ENCODE measurements around the gene SPINK7. TPM values are rescaled to one million over a fixed set of nuclear protein-coding genes. Genes with fewer than 3 reads are reported as not detected.
"Not testable (repeated sequence)": the region's sequence is repeated elsewhere in the genome, so short reads cannot be mapped to it uniquely, and the experiment has no call there.

The SPINK7 gene
- not detected for total RNA-seq

GRCh38 chr5:148312153-148312552 lies at the start of gene SPINK7:
Gene SPINK7 (plus strand): TSS chr5:148312423. CDS start chr5:148312484, 61 bp downstream.
- Mint-ChIP-seq H3K4me3 (no peak within 1 kb of the TSS), H3K27me3 (ENCODE audit: low read depth) (peaks cover 6% of the 10 kb centered on the region), H3K36me3 (ENCODE audit: insufficient read depth) (peaks cover 1% of the 10 kb centered on the region), H3K9me3 (peaks cover 13% of the 10 kb centered on the region), H3K4me1 (ENCODE audit: low read depth) (no peaks in the 10 kb centered on the region)
- ATAC-seq = no peak
- no peak for DNase-seq

GRCh38 chr5:148267962-148268361 lies 44.3 kb upstream of the SPINK7 start:
- peaks cover 4% of the 10 kb centered on the region for H3K27me3 Mint-ChIP-seq (ENCODE audit: low read depth)
- H3K4me3 Mint-ChIP-seq = no peak overlapping the region
- no peaks in the 10 kb centered on the region for H3K36me3 Mint-ChIP-seq (ENCODE audit: insufficient read depth)
- DNase-seq (no peak), ATAC-seq (no peak)
- H3K4me1 Mint-ChIP-seq (ENCODE audit: low read depth) = no peaks in the 10 kb centered on the region
- no peaks in the 10 kb centered on the region for H3K9me3 Mint-ChIP-seq

GRCh38 chr5:148268566-148268965 lies 43.7 kb upstream of the SPINK7 start, which contains the start of gene SPINK13:
Gene SPINK13 (plus strand): TSS chr5:148268794. CDS start chr5:148270073, 1,279 bp downstream.
- H3K4me3 Mint-ChIP-seq = no peak within 1 kb of the TSS
- peaks cover 4% of the 10 kb centered on the region for H3K27me3 Mint-ChIP-seq (ENCODE audit: low read depth)
- no peak for DNase-seq
- no peak for ATAC-seq
- H3K36me3 Mint-ChIP-seq (ENCODE audit: insufficient read depth) = no peaks in the 10 kb centered on the region
- no peaks in the 10 kb centered on the region for H3K9me3 Mint-ChIP-seq
- H3K4me1 Mint-ChIP-seq (ENCODE audit: low read depth) = no peaks in the 10 kb centered on the region

- H3K4me1 Mint-ChIP-seq (ENCODE audit: low read depth); ATAC-seq; H3K36me3 Mint-ChIP-seq (ENCODE audit: insufficient read depth); H3K4me3 Mint-ChIP-seq; H3K27me3 Mint-ChIP-seq (ENCODE audit: low read depth); DNase-seq: not testable (repeated sequence)
- peaks cover 23% of the 10 kb centered on the region for H3K9me3 Mint-ChIP-seq
Measured at GRCh38 chr5:148275129-148275528, 37.1 kb upstream of the SPINK7 start.

- H3K4me1 Mint-ChIP-seq (ENCODE audit: low read depth); H3K36me3 Mint-ChIP-seq (ENCODE audit: insufficient read depth); H3K27me3 Mint-ChIP-seq (ENCODE audit: low read depth); ATAC-seq; H3K4me3 Mint-ChIP-seq; DNase-seq: not testable (repeated sequence)
- H3K9me3 Mint-ChIP-seq = peaks cover 23% of the 10 kb centered on the region
Measured at GRCh38 chr5:148280893-148281292, 31.3 kb upstream of the SPINK7 start.

- H3K4me1 Mint-ChIP-seq (ENCODE audit: low read depth); H3K4me3 Mint-ChIP-seq; DNase-seq; H3K36me3 Mint-ChIP-seq (ENCODE audit: insufficient read depth); H3K27me3 Mint-ChIP-seq (ENCODE audit: low read depth); ATAC-seq: not testable (repeated sequence)
- H3K9me3 Mint-ChIP-seq = peaks cover 23% of the 10 kb centered on the region
Measured at GRCh38 chr5:148281336-148281735, 30.9 kb upstream of the SPINK7 start.

GRCh38 chr5:148290271-148291195 lies 21.7 kb upstream of the SPINK7 start:
- Mint-ChIP-seq H3K9me3 (no peaks in the 10 kb centered on the region), H3K36me3 (ENCODE audit: insufficient read depth) (no peaks in the 10 kb centered on the region), H3K4me1 (ENCODE audit: low read depth) (no peaks in the 10 kb centered on the region), H3K27me3 (ENCODE audit: low read depth) (peaks cover 2% of the 10 kb centered on the region), H3K4me3 (no peak overlapping the region)
- ATAC-seq = no peak
- no peak for DNase-seq

GRCh38 chr5:148297731-148298130 lies 14.5 kb upstream of the SPINK7 start:
- peaks cover 4% of the 10 kb centered on the region for H3K4me1 Mint-ChIP-seq (ENCODE audit: low read depth)
- ATAC-seq (no peak), DNase-seq (no peak)
- H3K27me3 Mint-ChIP-seq (ENCODE audit: low read depth) = no peaks in the 10 kb centered on the region
- no peak overlapping the region for H3K4me3 Mint-ChIP-seq
- H3K9me3 Mint-ChIP-seq = no peaks in the 10 kb centered on the region
- H3K36me3 Mint-ChIP-seq (ENCODE audit: insufficient read depth) = no peaks in the 10 kb centered on the region

- H3K4me1 Mint-ChIP-seq (ENCODE audit: low read depth) = no peaks in the 10 kb centered on the region
- ATAC-seq = no peak
- peaks cover 1% of the 10 kb centered on the region for H3K36me3 Mint-ChIP-seq (ENCODE audit: insufficient read depth)
- peaks cover 13% of the 10 kb centered on the region for H3K9me3 Mint-ChIP-seq
- H3K27me3 Mint-ChIP-seq (ENCODE audit: low read depth) = peaks cover 8% of the 10 kb centered on the region
- no peak overlapping the region for H3K4me3 Mint-ChIP-seq
- no peak for DNase-seq
Measured at GRCh38 chr5:148306446-148306845, 5.8 kb upstream of the SPINK7 start.

GRCh38 chr5:148309019-148309418 lies 3.2 kb upstream of the SPINK7 start:
- DNase-seq (no peak), ATAC-seq (no peak)
- Mint-ChIP-seq H3K4me1 (ENCODE audit: low read depth) (no peaks in the 10 kb centered on the region), H3K4me3 (no peak overlapping the region), H3K9me3 (peaks cover 13% of the 10 kb centered on the region), H3K27me3 (ENCODE audit: low read depth) (peaks cover 8% of the 10 kb centered on the region), H3K36me3 (ENCODE audit: insufficient read depth) (peaks cover 1% of the 10 kb centered on the region)

- Mint-ChIP-seq H3K4me1 (ENCODE audit: low read depth) (no peaks in the 10 kb centered on the region), H3K4me3 (no peak overlapping the region), H3K36me3 (ENCODE audit: insufficient read depth) (peaks cover 1% of the 10 kb centered on the region), H3K27me3 (ENCODE audit: low read depth) (peaks cover 8% of the 10 kb centered on the region), H3K9me3 (peaks cover 13% of the 10 kb centered on the region)
- no peak for DNase-seq
- no peak for ATAC-seq
Measured at GRCh38 chr5:148309746-148310145, 2.5 kb upstream of the SPINK7 start.

GRCh38 chr5:148311484-148311883 lies 739 bp upstream of the SPINK7 start:
- Mint-ChIP-seq H3K27me3 (ENCODE audit: low read depth) (peaks cover 6% of the 10 kb centered on the region), H3K36me3 (ENCODE audit: insufficient read depth) (peaks cover 1% of the 10 kb centered on the region), H3K4me1 (ENCODE audit: low read depth) (no peaks in the 10 kb centered on the region), H3K9me3 (peaks cover 13% of the 10 kb centered on the region), H3K4me3 (no peak overlapping the region)
- no peak for DNase-seq
- ATAC-seq = no peak

- no peak overlapping the region for H3K4me3 Mint-ChIP-seq
- no peaks in the 10 kb centered on the region for H3K36me3 Mint-ChIP-seq (ENCODE audit: insufficient read depth)
- H3K9me3 Mint-ChIP-seq = peaks cover 6% of the 10 kb centered on the region
- H3K4me1 Mint-ChIP-seq (ENCODE audit: low read depth) = no peaks in the 10 kb centered on the region
- DNase-seq (no peak), ATAC-seq (no peak)
- peaks cover 1% of the 10 kb centered on the region for H3K27me3 Mint-ChIP-seq (ENCODE audit: low read depth)
Measured at GRCh38 chr5:148314187-148314586, 2.0 kb downstream of the SPINK7 start.

- H3K36me3 Mint-ChIP-seq (ENCODE audit: insufficient read depth) = no peaks in the 10 kb centered on the region
- H3K4me1 Mint-ChIP-seq (ENCODE audit: low read depth) = peaks cover under 1% of the 10 kb centered on the region
- H3K4me3 Mint-ChIP-seq = no peak overlapping the region
- DNase-seq (no peak), ATAC-seq (no peak)
- peaks cover under 1% of the 10 kb centered on the region for H3K9me3 Mint-ChIP-seq
- peaks cover 1% of the 10 kb centered on the region for H3K27me3 Mint-ChIP-seq (ENCODE audit: low read depth)
Measured at GRCh38 chr5:148314731-148315130, 2.5 kb downstream of the SPINK7 start.

Data from activated T-cell treated with anti-CD3 and anti-CD28 coated beads, Interleukin-2, amount 50 U/mL, for 4 hours (primary cell).